ENCODE results near the gene THYN1.
A peak's percentile ranks its signal among the peaks of the same experiment; 100 is the strongest.
"Not testable (repeated sequence)": the region's sequence is repeated elsewhere in the genome, so short reads cannot be mapped to it uniquely, and the experiment has no call there.

Gene THYN1

DNA sequence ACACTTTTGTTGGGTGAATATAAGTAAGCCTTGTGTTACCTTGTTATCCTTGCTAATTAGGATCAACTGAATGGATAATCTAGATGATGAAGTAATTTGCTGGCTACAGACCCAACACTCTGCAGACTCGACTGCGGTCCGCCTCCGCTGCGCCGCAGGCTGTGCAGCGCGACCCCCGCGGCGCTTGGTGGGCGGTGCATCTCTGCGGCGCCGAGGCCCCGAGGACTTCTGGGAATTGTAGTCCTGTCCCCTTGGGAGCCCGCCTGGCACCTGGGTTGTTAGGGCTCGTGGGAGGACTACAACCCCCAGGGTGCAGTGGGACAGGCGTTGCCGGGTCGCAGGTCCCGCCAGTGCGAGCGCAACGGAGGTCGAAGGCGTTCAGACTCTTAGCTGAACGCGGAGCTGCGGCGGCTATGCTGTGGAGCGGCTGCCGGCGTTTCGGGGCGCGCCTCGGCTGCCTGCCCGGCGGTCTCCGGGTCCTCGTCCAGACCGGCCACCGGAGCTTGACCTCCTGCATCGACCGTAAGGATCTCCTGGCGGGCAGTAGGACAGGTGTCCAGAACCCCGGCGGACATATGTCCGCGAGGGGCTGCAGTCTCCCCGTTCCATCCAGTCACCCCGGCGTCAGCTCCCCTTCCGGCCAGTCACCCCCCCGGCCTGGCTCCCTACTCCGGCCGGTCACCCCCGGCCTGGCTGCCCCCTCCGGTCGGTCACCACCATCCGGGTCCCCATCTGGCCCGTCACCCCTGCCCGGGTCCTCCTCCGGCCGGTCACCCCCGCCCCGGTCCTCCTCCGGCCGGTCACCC is at the start of gene THYN1, which contains the start of gene ACAD8:
Gene THYN1, minus strand, starts transcription at position 165 of the 806 bp plus-strand sequence. CDS start 470 bp downstream, outside the sequence.
Gene ACAD8, plus strand, starts transcription at position 381 of the 806 bp plus-strand sequence. Its CDS starts 33 bp downstream, at position 414.
- peak; percentile 88 to 94 (median 91) for DNase-seq (ENCODE audit: low read depth in 3 of 3)

DNA sequence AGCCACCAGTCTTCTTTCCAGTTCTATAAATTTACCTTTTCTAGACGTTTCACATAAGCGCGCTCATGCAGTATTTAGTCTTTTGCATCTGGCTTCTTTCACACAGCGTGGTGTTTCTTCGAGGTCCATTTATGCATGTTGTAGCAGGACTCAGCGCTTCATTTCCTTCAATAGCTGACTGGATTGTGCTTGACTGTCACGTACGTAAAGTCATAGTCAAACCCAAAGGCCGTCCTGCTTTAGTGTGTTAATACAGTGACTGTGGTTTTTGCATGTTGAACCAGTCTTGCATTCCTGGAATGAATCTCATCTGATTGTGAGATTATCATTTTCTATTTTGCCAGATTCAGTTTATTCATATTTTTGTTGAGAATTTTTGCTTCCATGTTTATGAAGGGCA is 41.5 kb upstream of the THYN1 start:
- no peak for DNase-seq (ENCODE audit: low read depth in 3 of 3)

DNA sequence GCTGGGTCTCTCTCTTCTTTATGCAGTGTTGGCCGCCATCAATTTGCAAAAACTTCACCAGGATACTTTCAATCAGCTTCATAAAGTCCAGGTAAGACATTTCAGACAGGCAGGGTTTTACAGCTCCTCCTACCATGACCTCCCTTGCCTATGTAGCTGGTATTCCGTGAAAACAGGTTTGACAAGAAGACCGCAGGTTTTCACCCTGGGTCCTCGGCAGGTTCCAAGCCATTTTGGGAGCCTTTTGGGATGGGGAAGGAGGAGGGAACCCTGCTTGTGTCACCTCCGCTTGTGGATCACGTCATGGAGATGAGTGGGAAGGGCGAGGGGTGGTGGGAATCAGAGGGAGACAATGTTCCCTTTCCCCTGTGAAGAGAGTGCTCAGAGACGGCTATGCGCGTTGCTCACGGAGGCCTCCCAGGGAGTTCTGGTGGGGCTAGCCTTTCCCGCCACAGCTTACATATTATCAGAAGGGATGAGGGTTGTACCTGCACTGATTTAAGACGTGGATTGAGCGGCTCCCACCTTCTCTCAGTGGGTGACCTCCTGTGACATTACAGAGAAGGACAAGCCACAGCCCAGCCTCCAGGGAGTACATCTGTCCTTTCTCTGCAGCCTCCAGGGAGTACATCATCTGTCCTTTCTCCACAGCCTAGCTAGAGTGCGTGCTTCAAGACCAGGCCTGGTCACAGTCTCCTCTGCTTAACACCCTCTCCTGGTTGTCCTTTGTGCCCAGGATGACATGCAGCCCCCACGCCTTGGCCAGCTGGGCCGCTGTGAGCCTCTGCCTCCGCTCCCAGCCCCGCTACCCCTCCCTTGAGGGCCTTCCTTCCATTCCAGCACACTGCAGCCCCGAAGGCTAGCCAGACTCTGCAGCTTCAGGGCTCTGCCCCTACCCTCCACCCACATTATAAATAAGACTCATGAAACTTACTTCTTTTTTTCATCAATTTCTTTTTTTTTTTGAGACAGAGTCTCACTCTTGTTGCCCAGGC is 40.3 kb upstream of the THYN1 start:
- no peak for DNase-seq (ENCODE audit: low read depth in 3 of 3)

DNA sequence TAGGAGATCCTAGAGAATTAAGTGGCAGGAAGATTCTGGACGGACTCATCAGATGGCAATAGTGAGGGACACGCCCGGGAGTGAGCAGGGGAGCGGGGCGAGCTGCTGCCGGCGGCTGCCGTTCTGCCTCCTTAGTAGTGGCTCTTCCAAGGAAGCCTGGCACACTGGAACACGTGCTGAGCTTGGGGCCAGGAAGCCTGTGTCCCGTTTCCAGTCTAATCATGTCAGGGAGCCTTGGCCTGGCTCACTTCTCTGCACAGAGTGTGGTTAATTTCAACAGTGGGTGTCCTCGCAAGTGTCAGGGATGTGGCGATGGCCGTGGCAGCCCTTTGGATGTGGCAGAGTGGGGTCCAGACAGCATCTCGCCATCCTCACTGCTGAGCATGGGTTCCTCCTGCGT is 39.5 kb upstream of the THYN1 start:
- DNase-seq (ENCODE audit: low read depth in 3 of 3) = no peak

DNA sequence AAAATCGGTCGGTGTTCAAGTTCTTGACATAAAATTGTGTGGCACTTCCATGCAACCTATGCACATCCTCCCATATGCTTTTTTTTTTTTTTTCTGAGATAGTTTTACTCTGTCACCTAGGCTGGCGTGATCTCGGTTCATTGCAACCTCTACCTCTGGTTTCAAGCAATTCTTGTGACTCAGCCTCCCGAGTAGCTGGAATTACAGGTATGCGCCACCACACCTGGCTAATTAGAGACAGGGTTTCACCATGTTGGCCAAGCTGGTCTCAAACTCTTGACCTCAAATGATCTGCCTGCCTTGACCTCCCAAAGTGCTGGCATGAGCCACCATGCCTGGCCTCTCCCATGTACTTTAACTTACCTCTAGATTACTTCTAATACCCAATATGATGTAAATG is 38.0 kb upstream of the THYN1 start:
- no peak for DNase-seq (ENCODE audit: low read depth in 3 of 3)

DNA sequence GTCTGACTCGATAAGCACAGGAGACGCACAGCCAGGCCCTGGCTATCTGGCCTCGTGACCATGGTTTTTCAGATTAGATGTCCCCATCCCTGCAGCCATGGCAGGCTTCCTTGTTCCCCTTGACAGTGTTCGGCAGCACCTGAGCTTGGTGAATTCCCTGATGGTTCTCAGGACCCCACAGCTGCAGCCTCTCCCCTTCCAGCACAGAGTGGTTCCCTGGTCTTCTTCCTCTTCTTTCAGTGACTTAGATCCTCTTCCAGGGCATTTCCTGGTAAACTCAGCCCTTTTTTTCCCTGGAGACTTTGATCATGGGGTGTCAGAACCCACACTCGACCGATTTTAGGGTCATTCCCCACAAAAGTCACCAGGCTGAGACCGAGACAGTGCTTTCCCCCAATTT is 37.5 kb upstream of the THYN1 start:
- no peak for DNase-seq (ENCODE audit: low read depth in 3 of 3)

DNA sequence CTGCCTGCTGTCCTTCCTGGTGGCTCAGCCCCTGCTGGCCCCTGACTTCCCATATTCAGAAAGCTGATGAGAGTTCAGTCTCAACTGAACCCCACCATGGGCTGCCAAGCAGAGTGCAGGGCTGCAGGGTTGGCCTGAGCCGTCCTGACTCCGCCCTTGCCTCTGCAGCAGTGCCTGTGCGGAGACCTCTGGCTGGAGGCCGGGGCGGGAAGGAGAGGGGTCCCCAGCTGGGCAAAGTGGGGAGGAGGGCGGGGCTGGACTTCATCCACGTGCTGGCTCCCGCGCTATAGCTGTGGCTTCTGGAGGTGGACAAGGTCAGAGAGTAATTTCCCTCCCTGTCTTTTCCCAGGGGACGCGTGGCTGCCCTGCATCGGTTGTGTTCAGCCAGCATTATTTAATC is 36.6 kb upstream of the THYN1 start:
- no peak for DNase-seq (ENCODE audit: low read depth in 3 of 3)

DNA sequence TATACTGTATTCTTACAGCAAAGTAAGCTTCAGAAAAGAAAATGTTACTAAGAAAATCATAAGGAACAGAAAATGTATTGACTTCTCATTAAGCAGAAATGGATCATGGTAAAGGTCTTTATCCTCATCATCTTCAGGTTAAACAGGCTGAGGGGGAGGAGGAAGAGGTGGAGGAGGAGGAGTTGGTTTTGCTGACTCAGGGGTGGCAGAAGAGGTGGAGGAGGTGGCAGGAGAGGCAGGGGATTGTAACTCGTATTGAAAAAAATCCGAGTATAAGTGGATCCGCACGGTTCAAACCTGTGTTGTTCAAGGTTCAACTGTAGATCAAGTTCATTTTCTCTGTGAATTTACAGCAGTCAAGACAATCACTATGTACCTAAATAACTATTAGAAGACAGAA is 36.0 kb upstream of the THYN1 start:
- DNase-seq (ENCODE audit: low read depth in 3 of 3) = no peak

DNA sequence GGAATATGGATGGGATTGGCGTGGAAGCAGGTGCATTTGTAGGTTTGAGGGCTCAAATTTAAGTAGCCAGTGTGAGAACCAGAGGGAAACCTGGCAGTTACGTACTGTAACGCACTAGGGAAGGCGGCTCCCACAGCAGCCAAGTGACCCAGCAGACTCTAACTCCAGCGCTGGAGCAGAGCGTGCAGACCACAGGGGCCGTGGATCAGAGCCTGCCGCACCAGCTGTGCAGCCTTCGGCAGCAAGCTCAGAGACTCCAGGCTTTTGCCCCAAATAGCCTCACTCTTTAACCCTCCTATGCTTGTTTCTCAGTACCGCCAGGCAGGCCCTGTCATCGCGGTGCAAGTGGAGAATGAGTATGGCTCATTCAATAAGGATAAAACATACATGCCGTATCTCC is 35.3 kb upstream of the THYN1 start:
- no peak for DNase-seq (ENCODE audit: low read depth in 3 of 3)

DNA sequence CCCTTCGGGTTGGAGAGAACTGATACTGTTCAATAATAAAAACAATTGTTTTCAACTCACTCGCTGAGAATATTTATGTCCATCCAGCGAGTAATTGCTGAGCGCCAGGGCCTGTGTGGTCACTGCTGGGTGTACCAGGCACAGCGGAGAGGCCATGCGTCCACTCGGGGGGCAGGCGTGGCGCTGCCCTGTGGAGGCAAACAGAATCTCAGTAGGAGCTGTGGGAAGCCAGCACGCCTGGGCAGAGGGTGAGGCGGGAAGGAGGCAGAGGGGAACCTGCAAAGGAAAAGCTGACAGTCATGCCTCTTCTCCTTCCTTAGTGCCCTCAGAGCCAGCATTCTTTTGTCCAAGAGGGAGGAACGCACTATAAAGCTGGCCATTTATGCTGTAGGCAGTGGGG is 34.4 kb upstream of the THYN1 start:
- DNase-seq (ENCODE audit: low read depth in 3 of 3) = no peak

DNA sequence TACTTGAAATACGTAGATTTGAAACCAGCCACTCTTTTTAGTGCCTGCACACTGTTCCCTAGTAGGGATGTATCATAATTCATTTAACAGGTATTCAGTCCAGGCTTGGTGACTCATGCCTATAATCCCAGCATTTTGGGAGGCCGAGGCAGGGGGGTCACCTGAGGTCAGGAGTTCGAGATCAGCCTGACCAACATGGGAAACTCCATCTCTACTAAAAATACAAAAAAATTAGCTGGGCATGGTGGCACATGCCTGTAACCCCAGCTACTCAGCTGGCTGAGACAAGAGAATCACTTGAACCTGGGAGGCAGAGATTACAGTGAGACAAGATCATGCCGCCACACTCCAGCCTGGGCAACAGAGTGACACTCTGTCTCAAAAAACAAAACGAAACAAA is 31.2 kb upstream of the THYN1 start:
- not testable (repeated sequence) for DNase-seq (ENCODE audit: low read depth in 3 of 3)

DNA sequence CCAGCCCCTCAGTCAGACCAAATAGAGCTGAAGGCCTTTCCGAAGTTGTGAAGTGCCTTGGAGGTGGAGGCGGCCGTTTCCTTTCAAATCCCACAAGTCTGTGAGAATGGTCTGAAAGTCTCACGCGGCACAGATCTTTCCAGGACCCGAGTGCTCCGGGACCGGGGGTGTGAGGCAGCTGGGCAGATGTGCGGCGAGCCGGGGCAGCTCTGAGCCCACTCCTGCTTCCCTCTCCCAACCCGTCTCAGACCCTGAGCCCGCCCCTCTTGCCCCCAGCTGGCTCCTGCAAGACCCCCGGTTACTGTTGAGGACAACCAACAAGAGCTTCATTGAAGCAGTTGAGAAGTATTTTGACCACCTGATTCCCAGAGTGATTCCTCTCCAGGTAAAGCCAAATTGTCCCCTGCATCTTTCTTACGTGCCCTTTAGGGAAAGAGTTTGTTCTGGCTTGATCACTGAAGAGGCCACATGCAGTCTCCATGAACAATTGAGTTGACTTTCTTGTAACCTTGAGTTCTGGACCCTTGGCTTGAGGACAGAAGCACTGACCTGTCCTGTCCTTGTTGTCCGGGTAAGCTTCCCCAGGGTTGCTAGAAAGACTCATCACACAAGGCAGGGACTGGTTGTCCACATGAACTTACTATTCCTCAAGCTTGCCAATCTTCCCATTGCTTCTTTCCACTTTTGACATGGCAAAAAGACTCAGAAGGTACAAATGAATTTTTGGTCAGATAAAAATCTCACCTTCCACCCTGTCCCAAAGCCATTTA is 30.5 kb upstream of the THYN1 start:
- no peak for DNase-seq (ENCODE audit: low read depth in 3 of 3)

DNA sequence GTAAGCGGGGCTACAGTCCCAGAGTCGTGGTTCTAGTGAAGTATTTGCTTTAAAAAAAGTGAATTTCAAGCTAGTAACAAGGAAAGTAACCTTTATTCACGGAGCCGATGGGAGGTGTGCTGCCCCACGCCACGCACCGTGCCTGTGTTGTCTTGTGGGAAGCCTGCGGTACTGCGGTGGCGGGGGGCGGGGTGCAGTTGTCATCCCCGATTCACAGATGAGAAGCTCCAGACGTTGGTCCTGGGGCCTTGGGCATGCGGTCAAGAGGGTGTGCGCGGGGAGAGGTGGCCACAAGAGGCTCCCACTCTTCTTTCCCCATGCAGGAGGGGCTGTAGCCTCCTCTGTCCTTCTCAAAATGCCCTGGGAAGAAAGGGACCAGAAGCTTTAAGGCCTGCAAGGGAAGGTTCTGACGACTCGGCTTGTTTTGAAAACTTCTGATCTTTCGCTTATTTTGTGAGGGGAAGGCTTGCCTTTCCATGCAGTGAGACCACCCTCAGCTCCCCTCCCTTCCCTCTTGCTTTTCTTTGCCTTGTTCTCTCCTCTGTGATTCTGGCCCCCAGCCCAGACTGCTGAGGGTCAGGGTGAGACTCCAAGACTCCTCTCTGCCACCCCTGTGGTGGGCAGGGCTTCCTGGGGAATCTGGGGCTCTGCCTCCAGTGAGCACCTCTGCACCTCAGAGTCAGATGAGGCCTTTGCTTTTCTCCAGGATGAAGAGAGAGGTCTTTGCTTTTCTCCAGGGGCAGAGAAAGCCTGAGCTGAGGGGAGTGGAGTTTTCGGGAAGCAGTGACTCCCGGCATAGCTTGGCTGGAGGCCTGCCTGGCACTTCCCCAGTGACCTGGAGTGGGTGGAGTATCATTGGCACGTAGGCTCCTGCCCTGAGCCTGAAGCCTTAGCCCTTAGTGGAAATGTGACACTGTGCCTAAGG is 29.2 kb upstream of the THYN1 start:
- DNase-seq (ENCODE audit: low read depth in 3 of 3) = no peak

DNA sequence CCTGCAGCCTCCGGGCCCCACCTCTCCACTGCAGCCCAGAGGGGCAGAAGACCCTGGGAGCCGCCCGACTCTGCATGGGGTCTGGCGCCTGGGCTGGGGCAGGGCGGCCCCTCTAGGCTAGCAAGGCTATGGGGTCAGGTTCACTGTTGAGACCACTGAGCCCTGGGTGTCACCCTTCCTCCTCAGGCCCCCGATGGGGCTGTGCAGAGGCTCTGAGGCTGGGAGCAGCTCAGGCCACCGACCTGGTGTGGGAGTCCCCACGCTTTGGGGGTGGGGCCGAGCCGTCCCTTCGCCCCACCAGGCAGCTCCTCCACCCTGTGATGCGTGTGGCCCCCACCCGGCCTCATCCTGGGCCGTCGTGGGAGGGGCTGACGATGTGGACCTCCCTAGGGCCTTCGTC is 28.5 kb upstream of the THYN1 start:
- not testable (repeated sequence) for DNase-seq (ENCODE audit: low read depth in 3 of 3)

DNA sequence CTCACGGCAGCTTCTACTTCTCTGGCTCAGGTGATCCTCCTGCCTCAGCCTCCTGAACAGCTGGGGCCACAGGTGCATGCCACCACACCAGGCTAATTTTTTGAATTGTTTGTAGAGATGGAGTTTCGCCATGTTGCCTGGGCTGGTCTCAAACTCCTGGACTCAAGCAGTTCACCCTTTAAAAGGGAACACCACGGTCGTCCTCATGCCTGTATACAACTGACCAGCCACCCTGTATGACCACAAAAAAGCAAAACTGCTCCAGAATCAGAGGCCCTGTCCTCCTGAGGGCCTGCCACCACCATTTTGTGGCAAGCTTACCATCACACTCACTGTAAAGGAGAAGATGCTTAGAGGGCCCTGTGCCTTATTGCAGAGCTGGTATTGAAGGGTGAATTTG is 25.2 kb upstream of the THYN1 start:
- no peak for DNase-seq (ENCODE audit: low read depth in 3 of 3)

DNA sequence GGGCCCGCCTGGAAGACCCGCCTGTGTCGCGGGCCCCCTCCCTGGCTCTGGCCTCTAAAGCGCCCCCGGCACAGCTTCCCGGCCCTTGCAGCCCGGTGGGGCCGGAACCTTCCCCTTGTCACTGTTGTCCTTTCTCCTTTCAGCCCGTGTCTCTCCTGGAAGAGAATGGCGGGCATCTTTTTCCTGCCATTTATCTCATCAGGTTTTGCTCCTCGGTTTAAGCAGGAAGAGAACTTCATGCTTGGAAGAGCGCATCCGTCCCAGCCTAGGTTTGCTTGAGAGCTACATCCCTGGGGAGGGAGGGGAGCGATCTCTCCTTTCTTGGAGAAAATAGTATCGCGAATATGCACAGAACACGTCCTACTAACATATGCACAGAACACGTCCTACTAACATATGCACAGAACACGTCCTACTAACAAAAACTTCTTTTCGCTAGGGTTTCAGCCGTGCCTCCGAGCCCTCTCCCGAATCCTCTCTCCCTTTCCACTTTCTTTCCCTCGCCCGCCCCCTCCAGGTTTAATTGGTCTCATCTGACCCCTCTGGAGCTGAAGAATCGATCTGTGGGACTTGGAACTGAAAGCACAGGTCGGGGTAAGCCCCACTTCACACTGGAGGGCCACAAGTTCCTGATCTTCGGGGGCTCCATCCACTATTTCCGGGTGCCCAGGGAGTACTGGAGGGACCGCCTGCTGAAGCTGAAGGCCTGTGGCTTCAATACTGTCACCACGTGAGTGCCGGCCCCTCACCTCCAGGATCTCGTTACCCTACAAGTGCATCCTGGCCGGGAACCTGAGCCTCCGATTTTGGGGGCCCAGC is 24.2 kb upstream of the THYN1 start:
- DNase-seq (ENCODE audit: low read depth in 3 of 3) = no peak

DNA sequence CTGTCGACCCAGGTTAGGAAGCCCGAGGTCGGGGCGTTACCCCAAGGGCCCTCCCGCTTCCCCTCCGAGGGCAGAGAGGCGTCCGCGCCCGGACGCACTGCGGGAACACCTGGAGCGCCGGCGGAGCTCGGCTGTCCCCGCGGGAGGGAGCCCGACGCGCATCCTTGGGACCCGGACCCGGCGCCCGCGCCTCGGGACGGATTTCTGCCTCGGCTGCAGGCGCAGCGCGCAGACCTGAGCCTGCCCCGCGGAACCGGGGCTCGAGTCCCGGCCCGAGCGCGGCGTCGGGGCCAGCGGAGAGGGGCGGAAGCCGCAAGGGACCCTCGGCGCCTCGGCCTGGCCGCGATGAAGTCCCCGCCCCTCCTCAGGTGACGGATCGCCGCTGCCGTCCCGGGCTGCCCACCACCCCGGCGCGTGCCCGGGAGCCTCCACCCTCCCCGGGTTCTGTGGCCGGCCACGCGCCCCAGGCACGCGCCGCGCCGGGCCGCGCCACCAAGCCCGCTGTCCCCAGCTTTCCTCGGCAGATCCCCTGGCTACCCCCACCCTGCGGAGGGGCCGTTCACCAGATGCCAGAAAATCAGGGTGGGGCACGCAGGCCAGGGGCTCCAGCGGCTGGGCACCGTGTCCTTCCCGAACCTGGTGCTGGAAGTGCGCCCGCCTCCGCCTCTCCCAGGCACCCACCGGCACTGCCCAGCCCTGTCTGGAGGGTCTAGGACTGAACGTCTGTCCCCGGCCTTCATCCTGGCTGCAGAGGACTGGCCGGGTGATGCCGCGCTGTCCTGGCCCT is 23.4 kb upstream of the THYN1 start:
- DNase-seq (ENCODE audit: low read depth in 3 of 3) = no peak

DNA sequence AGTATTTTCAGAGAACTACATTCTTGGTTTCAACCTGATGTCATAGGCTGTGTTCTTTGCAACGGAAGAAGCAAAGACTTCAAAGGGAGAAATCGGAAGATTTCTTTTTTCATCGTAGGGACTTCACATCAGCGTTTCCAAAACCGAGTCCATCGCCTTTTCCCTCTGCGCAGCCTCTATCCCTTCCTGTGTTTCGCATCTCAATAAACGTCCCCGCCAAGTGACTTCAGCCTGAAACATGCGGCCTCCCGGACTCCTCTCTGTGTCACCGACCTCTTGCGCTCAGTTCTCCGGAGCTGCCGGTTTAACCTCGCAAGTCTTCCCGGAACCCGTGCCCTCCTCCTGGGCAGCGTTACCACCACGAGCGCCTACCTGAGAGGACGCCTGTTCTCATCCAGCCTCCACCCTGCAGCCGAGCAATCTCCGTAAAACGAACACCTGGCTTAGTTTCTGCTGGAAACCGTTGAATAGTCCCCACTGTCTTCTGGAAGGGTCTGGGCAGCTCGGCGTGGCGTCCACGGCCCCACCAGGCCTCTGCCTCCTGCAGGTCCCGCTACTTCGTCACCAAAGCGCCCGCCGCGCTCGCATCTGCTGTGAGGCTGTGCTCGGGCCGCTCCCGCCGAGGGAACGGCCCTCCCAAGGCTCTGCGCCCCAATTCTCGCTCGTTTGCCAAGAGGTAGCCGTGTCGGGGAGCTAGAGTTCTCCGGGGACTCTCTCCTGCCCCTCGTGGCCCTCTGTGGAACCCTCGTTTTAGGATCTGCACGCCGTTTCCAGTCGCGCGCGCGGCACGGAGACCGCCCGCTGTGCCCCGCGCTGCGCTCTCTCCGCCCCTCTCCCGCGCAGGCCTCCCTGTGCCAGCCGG is 22.6 kb upstream of the THYN1 start, which contains the start of gene GLB1L3:
Gene GLB1L3, plus strand, starts transcription at position 846 of the 862 bp plus-strand sequence. CDS start 362 bp downstream, outside the sequence.
- DNase-seq (ENCODE audit: low read depth in 3 of 3) = peak; percentile 59 to 75 (median 64)
